Ectodermal cell (in vitro differentiated cells): Measurements from ENCODE around the gene BSDC1.

Source experiments
- H3K27ac ChIP-seq: 2 replicates; pipeline ENCODE4 v1.7.0; 2013; ENCODE audit warnings: mild to moderate bottlenecking, low read depth, low read length; ENCODE audit not compliant: insufficient read depth, poor library complexity, severe bottlenecking
- H3K27me3 ChIP-seq: 2 replicates; pipeline ENCODE4 v1.7.0; 2013; ENCODE audit warnings: mild to moderate bottlenecking, low read length; ENCODE audit not compliant: insufficient read depth, control insufficient read depth, poor library complexity, severe bottlenecking
- H3K36me3 ChIP-seq: one replicate; pipeline ENCODE4 v1.7.0; 2013; ENCODE audit warnings: low read length; ENCODE audit not compliant: control insufficient read depth, insufficient read depth
- H3K4me1 ChIP-seq: one replicate; pipeline ENCODE4 v1.7.0; 2013; ENCODE audit warnings: low read length; ENCODE audit not compliant: control insufficient read depth, insufficient read depth
- H3K4me3 ChIP-seq: 2 replicates; pipeline ENCODE4 v1.7.0; 2013; ENCODE audit warnings: low read depth, low read length, control low read depth; ENCODE audit not compliant: insufficient read depth
- H3K9me3 ChIP-seq: 2 replicates; pipeline ENCODE4 v1.7.0; 2013; ENCODE audit warnings: mild to moderate bottlenecking, low read length, moderate library complexity; ENCODE audit not compliant: control insufficient read depth
- WGBS, 2 experiments: methylation state at CpG; one replicate each; pipeline ENCODE4 v1.1.7; 2013; ENCODE audit warnings: missing lambda C conversion rate in 2 of 2; 5-methylcytosine and 5-hydroxymethylcytosine counted together

Gene BSDC1

GRCh38 chr1:32393832-32394140, 455 bp downstream of the BSDC1 start:
- H3K9me3 ChIP-seq, result no peaks in the 10 kb centered on the region
- 4 to 6% methylated on average over 15 of the region's 15 CpGs for WGBS, 2 experiments
- H3K27ac ChIP-seq, result peak overlapping the region; percentile 82
- H3K4me3 ChIP-seq, result peak overlapping the region; percentile 82
- peaks cover 9% of the 10 kb centered on the region for H3K36me3 ChIP-seq
- no peaks in the 10 kb centered on the region for H3K27me3 ChIP-seq
- peaks cover 6% of the 10 kb centered on the region for H3K4me1 ChIP-seq

- Histone ChIP-seq H3K9me3 (no peaks in the 10 kb centered on the region), H3K27me3 (no peaks in the 10 kb centered on the region), H3K4me1 (peaks cover 6% of the 10 kb centered on the region), H3K36me3 (peaks cover 9% of the 10 kb centered on the region), H3K4me3 (peak overlapping the region; percentile 82), H3K27ac (no peak overlapping the region)
- 93 to 95% methylated on average over 1 of the region's 1 CpG for WGBS, 2 experiments
These were observed 1.1 kb downstream of the BSDC1 start for GRCh38 chr1:32393136-32393535.

- Histone ChIP-seq H3K36me3 (peaks cover 9% of the 10 kb centered on the region), H3K9me3 (no peaks in the 10 kb centered on the region), H3K27ac (no peak overlapping the region), H3K4me3 (no peak overlapping the region), H3K27me3 (no peaks in the 10 kb centered on the region), H3K4me1 (peaks cover 6% of the 10 kb centered on the region)
- WGBS, 2 experiments, result 96% methylated on average over 3 of the region's 3 CpGs
These were observed 1.9 kb downstream of the BSDC1 start for GRCh38 chr1:32392325-32392724.

- H3K4me1 ChIP-seq, result peaks cover 6% of the 10 kb centered on the region
- no peak overlapping the region for H3K4me3 ChIP-seq
- no peaks in the 10 kb centered on the region for H3K27me3 ChIP-seq
- 91 to 92% methylated on average over 7 to 8 of the region's 8 CpGs for WGBS, 2 experiments
- peaks cover 18% of the 10 kb centered on the region for H3K36me3 ChIP-seq
- no peak overlapping the region for H3K27ac ChIP-seq
- no peaks in the 10 kb centered on the region for H3K9me3 ChIP-seq
These were observed 3.1 kb downstream of the BSDC1 start for GRCh38 chr1:32390904-32391870.

- H3K27ac ChIP-seq, result no peak overlapping the region
- peaks cover 36% of the 10 kb centered on the region for H3K36me3 ChIP-seq
- H3K9me3 ChIP-seq, result no peaks in the 10 kb centered on the region
- H3K27me3 ChIP-seq, result no peaks in the 10 kb centered on the region
- 95% methylated on average over 6 of the region's 6 CpGs for WGBS, 2 experiments
- peaks cover 6% of the 10 kb centered on the region for H3K4me1 ChIP-seq
- no peak overlapping the region for H3K4me3 ChIP-seq
These were observed 5.6 kb downstream of the BSDC1 start for GRCh38 chr1:32388641-32389040.

- Histone ChIP-seq H3K36me3 (peaks cover 54% of the 10 kb centered on the region), H3K9me3 (no peaks in the 10 kb centered on the region), H3K4me3 (no peak overlapping the region), H3K27ac (no peak overlapping the region), H3K4me1 (no peaks in the 10 kb centered on the region), H3K27me3 (no peaks in the 10 kb centered on the region)
- WGBS, 2 experiments, result 94 to 97% methylated on average over 13 of the region's 13 CpGs
These were observed 7.4 kb downstream of the BSDC1 start for GRCh38 chr1:32386676-32387392.

- peaks cover 68% of the 10 kb centered on the region for H3K36me3 ChIP-seq
- H3K4me1 ChIP-seq, result no peaks in the 10 kb centered on the region
- 84 to 92% methylated on average over 9 of the region's 9 CpGs for WGBS, 2 experiments
- no peaks in the 10 kb centered on the region for H3K27me3 ChIP-seq
- H3K9me3 ChIP-seq, result no peaks in the 10 kb centered on the region
- H3K27ac ChIP-seq, result no peak overlapping the region
- H3K4me3 ChIP-seq, result no peak overlapping the region
These were observed 14.2 kb downstream of the BSDC1 start for GRCh38 chr1:32380057-32380456.

- H3K36me3 ChIP-seq, result peaks cover 56% of the 10 kb centered on the region
- no peaks in the 10 kb centered on the region for H3K4me1 ChIP-seq
- H3K4me3 ChIP-seq, result no peak overlapping the region
- no peaks in the 10 kb centered on the region for H3K27me3 ChIP-seq
- H3K27ac ChIP-seq, result no peak overlapping the region
- no peaks in the 10 kb centered on the region for H3K9me3 ChIP-seq
- WGBS, 2 experiments, result 94 to 96% methylated on average over 12 of the region's 12 CpGs
These were observed 16.6 kb downstream of the BSDC1 start for GRCh38 chr1:32377541-32378220.

- Histone ChIP-seq H3K4me3 (no peak overlapping the region), H3K36me3 (peaks cover 50% of the 10 kb centered on the region), H3K27me3 (no peaks in the 10 kb centered on the region), H3K4me1 (no peaks in the 10 kb centered on the region), H3K27ac (no peak overlapping the region), H3K9me3 (no peaks in the 10 kb centered on the region)
- WGBS, 2 experiments, result 95 to 98% methylated on average over 11 of the region's 11 CpGs
These were observed 18.0 kb downstream of the BSDC1 start for GRCh38 chr1:32376199-32376598.
